HL-60/S4 treated with retinoic acid at 250 ng/mL for 4 days and 3 days (cell line): Measurements from ENCODE around the gene ACAD9.

Experiments used
- in situ Hi-C: fragments of 300-500 bp; cut with MboI; formaldehyde crosslinking; loops from 2 replicates; pipeline ENCODE4 v1.7.0; 2022; ENCODE audit warnings: low sequenced_read_pairs

The ACAD9 gene

GRCh38 chr3:128932516-128933212, 53.2 kb downstream of the ACAD9 start:
- in situ Hi-C loops: no loop called here

- in situ Hi-C loops: no loop called here
Measured at GRCh38 chr3:128933213-128933921, 53.9 kb downstream of the ACAD9 start.

- in situ Hi-C loops: no loop called here
Measured at GRCh38 chr3:128933922-128934253, 54.5 kb downstream of the ACAD9 start.

- in situ Hi-C loops: no loop called here
Measured at GRCh38 chr3:128935922-128936321, 56.5 kb downstream of the ACAD9 start.

- in situ Hi-C loops: no loop called here
Measured at GRCh38 chr3:128936341-128936740, 56.9 kb downstream of the ACAD9 start.

GRCh38 chr3:128940252-128940651, 60.8 kb downstream of the ACAD9 start:
- in situ Hi-C loops: no loop called here

- in situ Hi-C loops: no loop called here
Measured at GRCh38 chr3:128942161-128942952, 62.9 kb downstream of the ACAD9 start.

- in situ Hi-C loops: no loop called here
Measured at GRCh38 chr3:128945041-128945877, 65.8 kb downstream of the ACAD9 start.

GRCh38 chr3:128945878-128946175, 66.4 kb downstream of the ACAD9 start:
- in situ Hi-C loops: no loop called here

- in situ Hi-C loops: no loop called here
Measured at GRCh38 chr3:128946411-128946810, 67.0 kb downstream of the ACAD9 start.

- in situ Hi-C loops: no loop called here
Measured at GRCh38 chr3:128949158-128949557, 69.7 kb downstream of the ACAD9 start.

GRCh38 chr3:128950223-128950938, 71.0 kb downstream of the ACAD9 start:
- in situ Hi-C loops: no loop called here

GRCh38 chr3:128956440-128956839, 77.0 kb downstream of the ACAD9 start:
- in situ Hi-C loops: no loop called here
